Stomach (tissue), 9 donors: Measurements from ENCODE around the gene CACNA1G. TPM values are rescaled to one million over a fixed set of nuclear protein-coding genes. Genes with fewer than 3 reads are reported as not detected.

Experiments
- DNase-seq, 2 donors: peaks; one replicate each; pipeline versions ENCODE4 v3.0.0 to v3.0.0-alpha.2; 2013 to 2019
- H3K27ac ChIP-seq, 5 donors: fragments of 200-600 bp in 4 of 5; sonication (generic) in 4 of 5; one replicate each; pipeline ENCODE4 v1.5.1; 2013 to 2019; ENCODE audit warnings: mild to moderate bottlenecking in 1 of 5, moderate library complexity in 1 of 5
- H3K27me3 ChIP-seq, 3 donors: fragments of 200-600 bp; sonication (generic); one replicate each; pipeline ENCODE4 v1.5.1; 2017 to 2019; ENCODE audit warnings: mixed run types in 1 of 3
- H3K36me3 ChIP-seq, 4 donors: fragments of 200-600 bp; sonication (generic); 1 replicate in 3 of 4; 2 replicates in 1 of 4; pipeline ENCODE4 v1.5.1; 2016 to 2019
- H3K4me1 ChIP-seq, 4 donors: fragments of 200-600 bp; sonication (generic); one replicate each; pipeline ENCODE4 v1.5.1; 2016 to 2019
- H3K4me3 ChIP-seq, 4 donors: fragments of 200-600 bp; sonication (generic) in 3 of 4; one replicate each; pipeline ENCODE4 v1.5.1; 2016 to 2019; ENCODE audit warnings: mild to moderate bottlenecking in 1 of 4
- H3K9me3 ChIP-seq, 4 donors: fragments of 200-600 bp; sonication (generic); one replicate each; pipeline ENCODE4 v1.5.1; 2016 to 2019
- CTCF ChIP-seq, 7 experiments: fragments of 450-650 bp in 4 of 7; fragments of 200-600 bp in 3 of 7; sonication (generic) in 3 of 7; IDR thresholded peaks; one replicate each; pipeline ENCODE4 v1.5.1; 2016 to 2019; ENCODE audit warnings: antibody characterized with exemption in 7 of 7, control low read depth in 2 of 7, mild to moderate bottlenecking in 1 of 7
- EP300 ChIP-seq: sonication (generic); formaldehyde crosslinking; IDR thresholded peaks from one replicate; pipeline ENCODE4 v1.6.1; 2017; ENCODE audit warnings: antibody characterized with exemption
- POLR2A ChIP-seq, 4 donors: fragments of 450-650 bp; IDR thresholded peaks; one replicate each; pipeline ENCODE4 v1.6.1; 2016; ENCODE audit warnings: antibody characterized with exemption in 4 of 4, control low read depth in 2 of 4, mild to moderate bottlenecking in 1 of 4, moderate library complexity in 1 of 4
- POLR2AphosphoS5 ChIP-seq, 3 donors: sonication (generic); formaldehyde crosslinking; IDR thresholded peaks; one replicate each; pipeline ENCODE4 v1.6.1; 2016; ENCODE audit warnings: antibody characterized with exemption in 3 of 3
- WGBS, 5 donors: extraction: QIAGEN DNeasy Blood & Tissue Kit in 3 of 5; methylation state at CpG; one replicate each; pipeline versions ENCODE4 v1.1.5 to v1.1.7; 2013 to 2018; 5-methylcytosine and 5-hydroxymethylcytosine counted together
- intact Hi-C: fragments of 100-400 bp; cut with DNase I; formaldehyde crosslinking; loops from one replicate; pipeline ENCODE4 v1.15.1; 2023; ENCODE audit warnings: low total_unique reads
- polyA plus RNA-seq, 3 donors: library from polyadenylated mRNA; stranded (reverse); fragments of 200-250 nt; gene quantifications; one replicate each; pipeline ENCODE4 v1.2.3, GENCODE V29; 2013
- total RNA-seq, 5 donors: library from RNA; depleted of rRNA; stranded (reverse); fragments of >200 nt; gene quantifications; one replicate each; pipeline versions ENCODE4 v1.1.0 to v1.2.3, GENCODE V29; 2014 to 2016
- donor health status: healthy with polysubstance abuse.
- donor health status: Bipolar disorder and iron deficiency.
- donor health status: healthy.

The CACNA1G gene
- total and polyA plus RNA-seq, 8 donors, result 0.06 to 3.7 (median 1.1) TPM; not detected in 4

GRCh38 chr17:50569592-50569991 lies 9.1 kb downstream of the CACNA1G start:
- H3K4me3 ChIP-seq, result no peak overlapping the region
- intact Hi-C loops, result no loop called here
- WGBS, 5 donors, result 87 to 96% (median 94%) methylated on average over 5 to 7 of the region's 7 CpGs

GRCh38 chr17:50570032-50570431 lies 9.5 kb downstream of the CACNA1G start:
- no peak for TF ChIP-seq CTCF (IDR thresholded peaks at IDR 0.05)
- TF ChIP-seq EP300, result no peak
- no peak for TF ChIP-seq POLR2A (IDR thresholded peaks at IDR 0.05)
- TF ChIP-seq POLR2AphosphoS5 (IDR thresholded peaks at IDR 0.05), result no peak
- peaks cover 6 to 10% (median 9%) of the 10 kb centered on the region in 4 donors for H3K4me1 ChIP-seq
- intact Hi-C loops, result no loop called here
- no peak overlapping the region for H3K4me3 ChIP-seq
- H3K27ac ChIP-seq, result no peak overlapping the region
- WGBS, 5 donors, result 78 to 86% (median 85%) methylated on average over 8 of the region's 8 CpGs
- no peaks in the 10 kb centered on the region for H3K9me3 ChIP-seq
- no peak for DNase-seq
- no peaks in the 10 kb centered on the region for H3K36me3 ChIP-seq
- peaks cover 0 to 31% (median under 1%) of the 10 kb centered on the region in 3 donors for H3K27me3 ChIP-seq

More at GRCh38 chr17:50569592-50569991, 9.1 kb downstream of the CACNA1G start:
- Histone ChIP-seq H3K36me3 (no peaks in the 10 kb centered on the region), H3K9me3 (no peaks in the 10 kb centered on the region), H3K27ac (no peak overlapping the region), H3K27me3 (peaks cover 0 to 35% (median 5%) of the 10 kb centered on the region in 3 donors), H3K4me1 (peaks cover 11 to 14% (median 14%) of the 10 kb centered on the region in 4 donors)
- TF ChIP-seq POLR2AphosphoS5 (IDR thresholded peaks at IDR 0.05) (no peak), CTCF (IDR thresholded peaks at IDR 0.05) (no peak)
- DNase-seq, result no peak

- DNase-seq, result no peak
- no peak for TF ChIP-seq POLR2AphosphoS5 (IDR thresholded peaks at IDR 0.05)
- TF ChIP-seq CTCF (IDR thresholded peaks at IDR 0.05), result no peak
- no peak for TF ChIP-seq EP300
- TF ChIP-seq POLR2A (IDR thresholded peaks at IDR 0.05), result no peak
- no peak overlapping the region for H3K27ac ChIP-seq
- H3K4me1 ChIP-seq, result peaks cover 1 to 5% (median 4%) of the 10 kb centered on the region in 4 donors
- no peaks in the 10 kb centered on the region for H3K36me3 ChIP-seq
- WGBS, 5 donors, result 81 to 89% (median 86%) methylated on average over 6 to 7 of the region's 7 CpGs
- intact Hi-C loops, result no loop called here
- H3K9me3 ChIP-seq, result no peaks in the 10 kb centered on the region
- H3K4me3 ChIP-seq, result no peak overlapping the region
- H3K27me3 ChIP-seq, result peaks cover 0 to 26% (median 0%) of the 10 kb centered on the region in 3 donors
Measured at GRCh38 chr17:50570528-50570927, 10.0 kb downstream of the CACNA1G start.

- peaks cover 0 to 14% (median 0%) of the 10 kb centered on the region in 3 donors for H3K27me3 ChIP-seq
- 83 to 90% (median 86%) methylated on average over 14 to 19 of the region's 19 CpGs for WGBS, 5 donors
- no peaks in the 10 kb centered on the region for H3K4me1 ChIP-seq
- no peak for DNase-seq
- no peak overlapping the region for H3K4me3 ChIP-seq
- no peak overlapping the region for H3K27ac ChIP-seq
- no peaks in the 10 kb centered on the region for H3K9me3 ChIP-seq
- H3K36me3 ChIP-seq, result no peaks in the 10 kb centered on the region
- TF ChIP-seq POLR2A (IDR thresholded peaks at IDR 0.05) (no peak), CTCF (IDR thresholded peaks at IDR 0.05) (no peak), POLR2AphosphoS5 (IDR thresholded peaks at IDR 0.05) (no peak), EP300 (no peak)
- intact Hi-C loops, result no loop called here
Measured at GRCh38 chr17:50571681-50572080, 11.2 kb downstream of the CACNA1G start.
